Activated B cell treated with CpG ODN at 0.5 μM for 24 hours (primary cell): ENCODE data around the gene NDUFAF2. TPM values are rescaled to one million over a fixed set of nuclear protein-coding genes. Genes with fewer than 3 reads are reported as not detected.

ENCODE experiments used
- ATAC-seq: fragments of 200-7000 bp; cut with Tn5 transposase; one replicate; pipeline ENCODE4 v1.10.0; 2021; ENCODE audit warnings: low read depth, mild to moderate bottlenecking, moderate library complexity
- CTCF ChIA-PET: fragments of 350-600 bp; sonication (Branson Sonifier 250); formaldehyde crosslinking; loops from one replicate; lab custom pipeline; 2021; ENCODE audit warnings: antibody characterized with exemption; lab: Charles Lee
- POLR2A ChIA-PET: fragments of 350-600 bp; sonication (Branson Sonifier 250); formaldehyde crosslinking; loops from one replicate; lab custom pipeline; 2021; ENCODE audit warnings: antibody characterized with exemption; lab: Charles Lee
- DNase-seq: peaks from one replicate; pipeline ENCODE4 v3.0.0; 2022
- H3K27ac Mint-ChIP-seq: one replicate; pipeline ENCODE4 v1.8.0; 2020; ENCODE audit warnings: mixed read lengths
- H3K27me3 Mint-ChIP-seq: one replicate; pipeline ENCODE4 v1.8.0; 2021; ENCODE audit warnings: mixed read lengths
- H3K36me3 Mint-ChIP-seq: one replicate; pipeline ENCODE4 v1.8.0; 2021; ENCODE audit warnings: low read depth, mixed read lengths
- H3K4me1 Mint-ChIP-seq: one replicate; pipeline ENCODE4 v1.8.0; 2021; ENCODE audit warnings: mixed read lengths
- H3K4me3 Mint-ChIP-seq: one replicate; pipeline ENCODE4 v1.8.0; 2020; ENCODE audit warnings: mild to moderate bottlenecking, mixed read lengths
- H3K9me3 Mint-ChIP-seq: one replicate; pipeline ENCODE4 v1.8.0; 2020; ENCODE audit warnings: mixed read lengths
- CTCF ChIP-seq: fragments of 200-600 bp; IDR thresholded peaks from one replicate; pipeline ENCODE4 v1.8.0; 2022; ENCODE audit warnings: antibody characterized with exemption, mild to moderate bottlenecking
- intact Hi-C: fragments of 100-400 bp; cut with micrococcal nuclease; formaldehyde crosslinking; loops from one replicate; pipeline ENCODE4 v1.15.1; 2024
- total RNA-seq: library from RNA; stranded (reverse); gene quantifications from 2 replicates; pipeline ENCODE4 v1.2.3, GENCODE V29; 2022

NDUFAF2 gene
- total RNA-seq, 1 donor from 2014 or later: 13.1 TPM

- ATAC-seq (no peak), DNase-seq (no peak)
- ChIA-PET POLR2A (no interaction called here), CTCF (no interaction called here)
- Mint-ChIP-seq H3K4me1 (no peaks in the 10 kb centered on the region), H3K4me3 (no peak overlapping the region), H3K9me3 (no peaks in the 10 kb centered on the region), H3K36me3 (peaks cover 1% of the 10 kb centered on the region), H3K27ac (no peak overlapping the region), H3K27me3 (no peaks in the 10 kb centered on the region)
- intact Hi-C loops: no loop called here
- TF ChIP-seq CTCF: no peak
Measured at GRCh38 chr5:61120534-61120933, 175.5 kb downstream of the NDUFAF2 start.

GRCh38 chr5:61123145-61123544, 178.1 kb downstream of the NDUFAF2 start:
- no peaks in the 10 kb centered on the region for H3K27me3 Mint-ChIP-seq
- CTCF ChIA-PET: no interaction called here

GRCh38 chr5:61130289-61130688, 185.3 kb downstream of the NDUFAF2 start:
- ATAC-seq: no peak
- intact Hi-C loops: no loop called here
- Mint-ChIP-seq H3K9me3 (no peaks in the 10 kb centered on the region), H3K27ac (no peak overlapping the region), H3K4me3 (no peak overlapping the region), H3K36me3 (peaks cover 3% of the 10 kb centered on the region), H3K4me1 (no peaks in the 10 kb centered on the region), H3K27me3 (no peaks in the 10 kb centered on the region)
- DNase-seq: no peak
- ChIA-PET CTCF (no interaction called here), POLR2A (no interaction called here)
- TF ChIP-seq CTCF: no peak

More at GRCh38 chr5:61123145-61123544, 178.1 kb downstream of the NDUFAF2 start:
- intact Hi-C loops: no loop called here
- Mint-ChIP-seq H3K27ac (no peak overlapping the region), H3K4me1 (no peaks in the 10 kb centered on the region), H3K36me3 (peaks cover 4% of the 10 kb centered on the region), H3K9me3 (no peaks in the 10 kb centered on the region), H3K4me3 (no peak overlapping the region)
- ATAC-seq (no peak), DNase-seq (no peak)
- no peak for TF ChIP-seq CTCF
- POLR2A ChIA-PET: no interaction called here

- POLR2A ChIA-PET: no interaction called here
- CTCF ChIA-PET: no interaction called here
- H3K4me3 Mint-ChIP-seq: no peak overlapping the region
- DNase-seq (no peak), ATAC-seq (no peak)
- no peak for TF ChIP-seq CTCF
- no peaks in the 10 kb centered on the region for H3K9me3 Mint-ChIP-seq
- H3K27ac Mint-ChIP-seq: no peak overlapping the region
- H3K27me3 Mint-ChIP-seq: no peaks in the 10 kb centered on the region
- H3K4me1 Mint-ChIP-seq: no peaks in the 10 kb centered on the region
- H3K36me3 Mint-ChIP-seq: no peaks in the 10 kb centered on the region
- intact Hi-C loops: no loop called here
Measured at GRCh38 chr5:61132559-61132958, 187.6 kb downstream of the NDUFAF2 start.

- TF ChIP-seq CTCF: no peak
- Mint-ChIP-seq H3K27me3 (no peaks in the 10 kb centered on the region), H3K36me3 (no peaks in the 10 kb centered on the region), H3K4me3 (no peak overlapping the region), H3K4me1 (no peaks in the 10 kb centered on the region), H3K27ac (no peak overlapping the region), H3K9me3 (no peaks in the 10 kb centered on the region)
- POLR2A ChIA-PET: no interaction called here
- CTCF ChIA-PET: no interaction called here
- ATAC-seq: no peak
- intact Hi-C loops: no loop called here
- no peak for DNase-seq
Measured at GRCh38 chr5:61137835-61138234, 192.8 kb downstream of the NDUFAF2 start.
